H1 (cell line): Measurements from ENCODE around the gene MAPK8IP2. TPM values are rescaled to one million over a fixed set of nuclear protein-coding genes. Genes with fewer than 3 reads are reported as not detected.
A peak's percentile ranks its signal among the peaks of the same experiment; 100 is the strongest.

Experiments
- RAD21 ChIP-seq, 2 experiments: IDR thresholded peaks in 1 of 2; conservative IDR thresholded peaks in 1 of 2; 2 replicates each; pipeline ENCODE4 v1.6.1; 2011; ENCODE audit warnings: low read depth in 2 of 2, low read length in 2 of 2, improper control_type of control experiment in 1 of 2, inconsistent platforms in 1 of 2, mild to moderate bottlenecking in 1 of 2, moderate library complexity in 1 of 2
- RNF2 ChIP-seq: fragments of 200-900, 300-1000 bp; sonication (generic); IDR thresholded peaks from 2 replicates; pipeline ENCODE4 v1.7.1; 2016; ENCODE audit warnings: borderline replicate concordance, low read depth, mild to moderate bottlenecking, antibody characterized with exemption, low read length; ENCODE audit not compliant: poor library complexity, severe bottlenecking; ENCODE audit errors: missing control alignments
- TBP ChIP-seq: IDR thresholded peaks from 2 replicates; pipeline ENCODE4 v1.6.1; 2011; ENCODE audit warnings: low read depth, low read length, improper control_type of control experiment
- polyA plus RNA-seq, 7 experiments: library from polyadenylated mRNA; depleted of rRNA in 3 of 7; stranded (reverse) in 5 of 7; unstranded in 2 of 7; fragments of >200 nt in 5 of 7; fragments of 200-250 nt in 2 of 7; gene quantifications; 1 replicate in 5 of 7; 2 replicates in 1 of 7; 4 replicates in 1 of 7; pipeline versions ENCODE4 v1.2.1 to v1.2.3, GENCODE V29; 2011 to 2013; ENCODE audit warnings: missing spikeins in 2 of 7, mixed read lengths in 2 of 7
- total RNA-seq: library from RNA; stranded (reverse); fragmentation: NEBNext Ultra II Directional; extraction: Animal tissue kit (Norgen Biotek cat#: 25700); gene quantifications from 2 replicates; pipeline ENCODE4 v1.2.1, GENCODE V29; 2021
- TF ChIP-seq, protein P1 (sequence below): IDR thresholded peaks from 2 replicates; pipeline ENCODE4 v1.6.1; 2012; ENCODE audit warnings: low read length, inconsistent platforms
- TF ChIP-seq, protein P2 (sequence below), 3 experiments: IDR thresholded peaks; 1 replicate in 2 of 3; 2 replicates in 1 of 3; pipeline versions ENCODE4 v1.5.1 to v1.6.1; 2011; ENCODE audit warnings: low read length in 3 of 3, mild to moderate bottlenecking in 3 of 3, inconsistent platforms in 2 of 3, low read depth in 1 of 3, moderate library complexity in 1 of 3; ENCODE audit not compliant: insufficient read depth in 1 of 3; ENCODE audit errors: control extremely low read depth in 1 of 3

Gene MAPK8IP2
- total and polyA plus RNA-seq, 2 of the 8 experiments (the other 6 are each of a cell fraction or from before 2014, with no cell fraction given), result 1.5 to 5.5 TPM

DNA sequence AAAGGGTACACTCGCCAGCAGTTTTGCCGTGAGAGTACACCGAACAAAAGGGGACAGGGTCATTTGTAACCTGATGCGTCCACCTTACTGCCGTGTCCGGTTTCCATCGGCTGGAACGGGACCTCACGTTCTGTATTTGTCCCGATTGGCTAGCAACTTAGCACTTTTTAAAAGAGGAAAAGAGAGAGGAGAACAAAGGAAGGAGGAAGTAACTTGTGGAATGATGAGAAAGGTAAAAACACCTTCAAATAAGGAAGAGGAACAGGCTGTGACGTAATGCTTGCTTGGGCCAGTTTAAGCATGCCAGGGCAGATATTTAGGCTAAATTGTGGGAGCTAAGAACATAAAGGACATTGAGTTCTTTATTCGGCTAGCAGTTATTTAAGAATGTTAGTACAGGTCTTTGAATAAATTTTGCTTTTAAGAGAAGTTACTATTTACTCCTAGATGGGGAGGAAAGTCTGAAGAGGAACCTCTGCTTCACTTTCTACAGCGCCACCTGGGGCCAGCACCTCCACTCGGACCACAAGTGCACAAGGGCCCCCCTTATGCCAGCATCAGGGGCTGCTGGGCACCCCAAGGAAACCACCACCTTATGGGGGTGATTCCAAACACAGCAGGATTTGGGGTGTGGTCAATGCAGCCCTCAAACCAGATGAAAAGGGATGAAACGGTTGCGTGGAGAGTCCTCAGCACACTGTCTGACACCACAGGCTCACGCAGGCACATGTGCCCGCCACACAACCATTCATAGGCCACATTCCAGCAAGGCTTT lies 21.5 kb downstream of the MAPK8IP2 start (continued):
- TF ChIP-seq, protein P1, sequence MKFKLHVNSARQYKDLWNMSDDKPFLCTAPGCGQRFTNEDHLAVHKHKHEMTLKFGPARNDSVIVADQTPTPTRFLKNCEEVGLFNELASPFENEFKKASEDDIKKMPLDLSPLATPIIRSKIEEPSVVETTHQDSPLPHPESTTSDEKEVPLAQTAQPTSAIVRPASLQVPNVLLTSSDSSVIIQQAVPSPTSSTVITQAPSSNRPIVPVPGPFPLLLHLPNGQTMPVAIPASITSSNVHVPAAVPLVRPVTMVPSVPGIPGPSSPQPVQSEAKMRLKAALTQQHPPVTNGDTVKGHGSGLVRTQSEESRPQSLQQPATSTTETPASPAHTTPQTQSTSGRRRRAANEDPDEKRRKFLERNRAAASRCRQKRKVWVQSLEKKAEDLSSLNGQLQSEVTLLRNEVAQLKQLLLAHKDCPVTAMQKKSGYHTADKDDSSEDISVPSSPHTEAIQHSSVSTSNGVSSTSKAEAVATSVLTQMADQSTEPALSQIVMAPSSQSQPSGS, result no peak
- TF ChIP-seq, protein P2, sequence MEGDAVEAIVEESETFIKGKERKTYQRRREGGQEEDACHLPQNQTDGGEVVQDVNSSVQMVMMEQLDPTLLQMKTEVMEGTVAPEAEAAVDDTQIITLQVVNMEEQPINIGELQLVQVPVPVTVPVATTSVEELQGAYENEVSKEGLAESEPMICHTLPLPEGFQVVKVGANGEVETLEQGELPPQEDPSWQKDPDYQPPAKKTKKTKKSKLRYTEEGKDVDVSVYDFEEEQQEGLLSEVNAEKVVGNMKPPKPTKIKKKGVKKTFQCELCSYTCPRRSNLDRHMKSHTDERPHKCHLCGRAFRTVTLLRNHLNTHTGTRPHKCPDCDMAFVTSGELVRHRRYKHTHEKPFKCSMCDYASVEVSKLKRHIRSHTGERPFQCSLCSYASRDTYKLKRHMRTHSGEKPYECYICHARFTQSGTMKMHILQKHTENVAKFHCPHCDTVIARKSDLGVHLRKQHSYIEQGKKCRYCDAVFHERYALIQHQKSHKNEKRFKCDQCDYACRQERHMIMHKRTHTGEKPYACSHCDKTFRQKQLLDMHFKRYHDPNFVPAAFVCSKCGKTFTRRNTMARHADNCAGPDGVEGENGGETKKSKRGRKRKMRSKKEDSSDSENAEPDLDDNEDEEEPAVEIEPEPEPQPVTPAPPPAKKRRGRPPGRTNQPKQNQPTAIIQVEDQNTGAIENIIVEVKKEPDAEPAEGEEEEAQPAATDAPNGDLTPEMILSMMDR (IDR thresholded peaks at IDR 0.05; ENCODE audit: control extremely low read depth in 1 of 3, insufficient read depth in 1 of 3, low read depth in 1 of 3, low read length in 3 of 3), result peak; percentile 34 to 38 (median 35); a peak in 3 of 4 replicates
- no peak for TF ChIP-seq RNF2
- TF ChIP-seq RAD21 (IDR thresholded peaks at IDR 0.05 in 1 of 2, conservative IDR thresholded peaks at IDR 0.05 in 1 of 2; ENCODE audit: low read depth in 2 of 2, low read length in 2 of 2), result peak in 1 of 2 experiments; percentile 25; a peak in 3 of 4 replicates
- no peak for TF ChIP-seq TBP
